ENCODE measurements around the gene RASA2.

- no peak for TF ChIP-seq CTCF (IDR thresholded peaks at IDR 0.05)
- TF ChIP-seq POLR2A (IDR thresholded peaks at IDR 0.05; ENCODE audit: low read depth): no peak
- TF ChIP-seq POLR2AphosphoS5 (IDR thresholded peaks at IDR 0.05): no peak
- TF ChIP-seq EP300 (IDR thresholded peaks at IDR 0.05): no peak
Measured at GRCh38 chr3:141445990-141446389, 40.8 kb upstream of the RASA2 start.
